Activated CD8-positive, alpha-beta memory T cell treated with anti-CD3 and anti-CD28 coated beads for 36 hours (primary cell): ENCODE results near the gene MSI2. TPM values are rescaled to one million over a fixed set of nuclear protein-coding genes. Genes with fewer than 3 reads are reported as not detected.

Source experiments
- CTCF ChIA-PET: fragments of 350-600 bp; sonication (Branson Sonifier 250); formaldehyde crosslinking; loops from one replicate; lab custom pipeline; 2021; ENCODE audit warnings: antibody characterized with exemption; lab: Charles Lee
- POLR2A ChIA-PET: fragments of 350-600 bp; sonication (Branson Sonifier 250); formaldehyde crosslinking; loops from one replicate; lab custom pipeline; 2021; ENCODE audit warnings: antibody characterized with exemption; lab: Charles Lee
- total RNA-seq, 2 experiments: library from RNA; stranded (reverse); gene quantifications; one replicate each; pipeline ENCODE4 v1.2.3, GENCODE V29; 2021

Gene MSI2
- total RNA-seq, 2 experiments from 2014 or later, result 56.5 to 59.6 TPM

- ChIA-PET CTCF (no interaction called here), POLR2A (no interaction called here)
Measured at GRCh38 chr17:57432507-57433277, 176.4 kb downstream of the MSI2 start.

- ChIA-PET POLR2A (no interaction called here), CTCF (no interaction called here)
Measured at GRCh38 chr17:57433452-57433851, 177.1 kb downstream of the MSI2 start.

- POLR2A ChIA-PET, result no interaction called here
Measured at GRCh38 chr17:57434361-57434760, 178.0 kb downstream of the MSI2 start.

GRCh38 chr17:57436565-57436964 is 180.2 kb downstream of the MSI2 start:
- CTCF ChIA-PET, result no interaction called here
- POLR2A ChIA-PET, result no interaction called here

More at GRCh38 chr17:57434361-57434760, 178.0 kb downstream of the MSI2 start:
- CTCF ChIA-PET, result no interaction called here

GRCh38 chr17:57438066-57438731 is 181.9 kb downstream of the MSI2 start:
- CTCF ChIA-PET, result no interaction called here
- POLR2A ChIA-PET, result no interaction called here

- CTCF ChIA-PET, result interaction anchor here (0.7 to 3.3 kb wide), 5 partner anchors 86 to 232 kb away, joined by 3 to 23 read pairs (median 3); no protein-coding TSS in a partner anchor
Measured at GRCh38 chr17:57439651-57440050, 183.3 kb downstream of the MSI2 start.

GRCh38 chr17:57440522-57441269 is 184.4 kb downstream of the MSI2 start:
- ChIA-PET POLR2A (interaction anchor here (0.6 to 1.1 kb wide), 7 partner anchors 11 to 185 kb away, joined by 3 to 4 read pairs (median 3); partner anchors contain the start of gene MSI2), CTCF (interaction anchor here (0.6 to 3.3 kb wide), 8 partner anchors 12 to 231 kb away, joined by 3 to 23 read pairs (median 3); no protein-coding TSS in a partner anchor)

More at GRCh38 chr17:57439651-57440050, 183.3 kb downstream of the MSI2 start:
- POLR2A ChIA-PET, result interaction anchor here (0.6 to 0.9 kb wide), 3 partner anchors 16 to 182 kb away, joined by 3 to 4 read pairs (median 3); no protein-coding TSS in a partner anchor

- POLR2A ChIA-PET, result interaction anchor here (0.5 to 1.1 kb wide), 9 partner anchors 10 to 185 kb away, joined by 3 to 6 read pairs (median 3); partner anchors contain the start of gene MSI2
- CTCF ChIA-PET, result interaction anchor here (0.6 to 3.3 kb wide), 5 partner anchors 19 to 231 kb away, joined by 3 to 23 read pairs (median 4); no protein-coding TSS in a partner anchor
Measured at GRCh38 chr17:57441270-57441600, 184.9 kb downstream of the MSI2 start.

GRCh38 chr17:57442401-57442823 is 186.1 kb downstream of the MSI2 start:
- CTCF ChIA-PET, result interaction anchor here (3.3 kb wide), 1 partner anchor 199 kb away, joined by 23 read pairs; no protein-coding TSS in a partner anchor
- POLR2A ChIA-PET, result interaction anchor here (0.9 kb wide), 1 partner anchor 23 kb away, joined by 6 read pairs; no protein-coding TSS in a partner anchor

- CTCF ChIA-PET, result interaction anchor here (1.0 kb wide), 1 partner anchor 67 kb away, joined by 3 read pairs; no protein-coding TSS in a partner anchor
- POLR2A ChIA-PET, result no interaction called here
Measured at GRCh38 chr17:57442914-57443571, 186.7 kb downstream of the MSI2 start.

GRCh38 chr17:57443781-57444180 is 187.5 kb downstream of the MSI2 start:
- CTCF ChIA-PET, result interaction anchor here (1.0 to 1.4 kb wide), 2 partner anchors 10 to 66 kb away, joined by 3 read pairs; no protein-coding TSS in a partner anchor

GRCh38 chr17:57444682-57445450 is 188.5 kb downstream of the MSI2 start:
- POLR2A ChIA-PET, result no interaction called here

More at GRCh38 chr17:57443781-57444180, 187.5 kb downstream of the MSI2 start:
- POLR2A ChIA-PET, result no interaction called here

GRCh38 chr17:57445772-57446472 is 189.6 kb downstream of the MSI2 start:
- ChIA-PET CTCF (no interaction called here), POLR2A (no interaction called here)

More at GRCh38 chr17:57444682-57445450, 188.5 kb downstream of the MSI2 start:
- CTCF ChIA-PET, result interaction anchor here (0.8 to 1.4 kb wide), 2 partner anchors 9 to 202 kb away, joined by 3 read pairs; no protein-coding TSS in a partner anchor

- POLR2A ChIA-PET, result no interaction called here
- CTCF ChIA-PET, result interaction anchor here (1.5 kb wide), 1 partner anchor 203 kb away, joined by 4 read pairs; no protein-coding TSS in a partner anchor
Measured at GRCh38 chr17:57447357-57447989, 191.2 kb downstream of the MSI2 start.

GRCh38 chr17:57447990-57448758 is 191.9 kb downstream of the MSI2 start:
- ChIA-PET POLR2A (no interaction called here), CTCF (interaction anchor here (1.1 to 1.5 kb wide), 2 partner anchors 204 to 205 kb away, joined by 3 to 4 read pairs; no protein-coding TSS in a partner anchor)
